GM19351 (cell line): ENCODE results near the gene PITPNM3.
"Not testable (repeated sequence)": the region's sequence is repeated elsewhere in the genome, so short reads cannot be mapped to it uniquely, and the experiment has no call there.

Experiments used
- ATAC-seq: cut with Tn5 transposase; IDR thresholded peaks from one replicate; pipeline ENCODE4 v1.9.1; 2021; ENCODE audit warnings: mild to moderate bottlenecking, moderate library complexity; ENCODE audit not compliant: unreplicated experiment

PITPNM3 gene

DNA sequence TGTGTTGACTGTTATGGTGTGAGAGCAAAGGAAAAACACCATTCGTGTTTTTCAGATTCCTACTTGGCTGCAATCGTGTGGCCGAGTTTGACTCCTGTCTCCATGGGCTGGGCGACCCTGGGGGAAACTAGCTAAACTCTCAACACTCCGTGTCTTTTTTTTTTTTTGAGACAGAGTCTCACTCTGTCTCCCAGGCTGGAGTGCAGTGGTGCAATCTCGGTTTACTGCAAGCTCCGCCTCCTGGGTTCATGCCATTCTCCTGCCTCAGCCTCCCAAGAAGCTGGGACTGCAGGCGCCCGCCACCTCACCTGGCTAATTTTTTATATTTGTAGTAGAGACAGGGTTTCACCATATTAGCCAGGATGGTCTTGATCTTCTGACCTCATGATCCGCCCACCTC lies 73.6 kb downstream of the PITPNM3 start:
- not testable (repeated sequence) for ATAC-seq

DNA sequence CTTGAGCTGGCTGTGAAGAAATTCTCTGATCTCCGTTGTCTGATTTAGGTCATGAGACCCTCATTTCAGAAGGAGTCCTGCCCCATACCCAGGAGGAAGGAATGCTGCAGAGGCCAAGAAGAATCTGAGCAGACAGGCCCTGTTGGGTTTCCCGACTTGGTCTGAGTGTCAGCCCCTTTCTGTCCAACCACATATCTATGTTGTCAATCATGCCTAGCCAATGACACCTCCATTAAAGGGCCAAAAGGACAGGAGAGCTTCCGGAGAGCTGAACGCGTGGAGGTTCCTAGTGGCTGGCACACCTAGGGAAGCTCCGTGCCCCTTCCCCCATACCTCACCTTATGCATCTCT lies 74.3 kb downstream of the PITPNM3 start:
- no peak for ATAC-seq

DNA sequence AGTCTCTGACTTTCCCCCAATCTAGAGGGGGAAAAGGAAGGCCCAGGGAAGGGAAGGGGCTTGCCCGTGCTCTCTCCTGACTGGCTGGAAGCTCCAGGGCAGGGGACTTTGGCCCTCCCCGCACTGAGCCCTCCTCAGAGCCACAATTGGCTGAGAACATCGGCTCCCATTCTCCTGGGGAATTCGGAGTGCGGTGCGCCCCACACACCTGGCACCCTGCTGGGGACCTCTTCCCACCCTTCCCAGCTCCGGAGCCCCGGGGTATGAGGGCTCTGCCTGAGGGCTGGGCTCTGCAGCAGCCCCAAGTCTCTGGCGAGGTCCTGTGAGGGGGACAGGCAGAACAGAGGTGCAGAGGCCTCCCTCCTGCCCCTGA lies 76.1 kb downstream of the PITPNM3 start:
- no peak for ATAC-seq

DNA sequence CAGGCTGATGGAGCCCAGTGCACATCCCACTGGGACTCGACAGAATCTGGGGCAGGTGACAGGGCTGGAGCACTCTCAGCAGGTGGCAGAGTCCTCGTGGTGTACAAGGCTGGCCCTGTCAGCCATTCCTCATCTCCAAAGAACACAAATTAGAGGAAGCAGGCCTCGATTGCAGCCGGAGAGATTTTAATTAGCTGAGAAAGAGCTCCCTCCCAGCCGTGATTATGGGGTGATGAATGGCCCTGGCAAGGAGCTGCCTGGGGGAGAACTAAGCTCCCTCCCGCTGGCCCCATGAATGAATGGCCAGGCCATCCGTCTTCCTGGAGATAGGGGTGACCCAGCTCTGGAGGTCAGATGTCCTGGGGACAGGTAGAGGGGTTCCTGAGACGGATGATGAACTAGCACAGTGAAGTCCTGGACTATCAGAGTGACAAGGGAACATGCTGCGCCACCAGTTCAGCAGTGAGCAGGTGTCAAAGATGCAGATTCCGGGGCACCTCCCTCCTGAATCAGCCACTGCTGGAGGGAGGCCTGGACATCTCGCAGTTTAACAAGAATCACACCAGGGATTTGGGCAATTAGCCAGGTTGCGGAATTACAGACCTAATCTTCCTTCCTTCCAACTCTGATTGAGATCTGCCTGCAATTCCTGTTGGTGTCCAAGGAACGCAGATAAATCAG lies 76.6 kb downstream of the PITPNM3 start:
- ATAC-seq: no peak

DNA sequence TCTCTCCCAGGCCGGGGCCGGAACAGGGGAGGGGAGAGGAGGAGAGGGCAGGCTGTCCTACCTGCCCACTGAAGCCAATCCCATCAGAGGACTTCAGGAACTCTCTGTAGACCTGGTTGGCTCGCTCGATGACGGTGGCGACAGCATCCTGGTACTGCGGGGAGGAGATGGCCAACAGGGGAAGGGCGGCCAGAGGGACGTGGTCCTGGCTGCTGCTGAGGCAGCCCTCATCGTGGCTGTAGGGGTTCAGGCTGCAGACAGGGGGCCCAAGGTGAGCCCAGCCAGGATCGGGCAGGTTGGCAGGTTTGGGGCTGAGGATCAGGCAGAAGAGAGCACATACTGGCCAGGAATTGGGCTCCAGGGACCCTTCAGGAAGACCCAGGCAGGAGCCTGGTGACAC lies 77.9 kb downstream of the PITPNM3 start:
- ATAC-seq: no peak

DNA sequence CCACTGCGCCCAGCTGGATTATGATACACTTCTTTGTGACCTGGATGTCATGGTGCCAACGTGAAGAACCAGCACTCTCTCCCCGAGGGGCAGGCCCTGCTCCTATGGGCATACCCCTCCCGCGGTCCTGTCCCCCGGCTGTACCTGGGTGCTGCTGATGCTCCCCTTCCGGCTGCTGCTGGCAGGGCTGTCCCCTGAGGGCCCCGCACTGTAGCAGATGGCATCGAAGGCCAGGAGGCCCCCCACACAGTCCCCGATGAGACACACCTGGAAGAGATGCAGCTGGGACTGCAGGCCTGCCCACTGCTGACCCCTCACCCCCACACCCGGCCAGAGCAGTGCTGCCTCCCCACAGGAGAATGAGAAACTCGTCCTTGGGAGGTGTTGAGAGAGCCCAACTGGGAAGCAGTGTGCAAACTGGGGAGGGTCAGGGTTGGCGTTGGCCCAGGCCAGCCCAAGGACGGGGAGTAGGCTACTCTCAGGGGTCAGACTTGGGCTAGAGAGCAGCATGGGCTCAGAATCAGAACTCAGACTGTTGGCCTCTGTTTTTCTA lies 78.4 kb downstream of the PITPNM3 start:
- no peak for ATAC-seq

DNA sequence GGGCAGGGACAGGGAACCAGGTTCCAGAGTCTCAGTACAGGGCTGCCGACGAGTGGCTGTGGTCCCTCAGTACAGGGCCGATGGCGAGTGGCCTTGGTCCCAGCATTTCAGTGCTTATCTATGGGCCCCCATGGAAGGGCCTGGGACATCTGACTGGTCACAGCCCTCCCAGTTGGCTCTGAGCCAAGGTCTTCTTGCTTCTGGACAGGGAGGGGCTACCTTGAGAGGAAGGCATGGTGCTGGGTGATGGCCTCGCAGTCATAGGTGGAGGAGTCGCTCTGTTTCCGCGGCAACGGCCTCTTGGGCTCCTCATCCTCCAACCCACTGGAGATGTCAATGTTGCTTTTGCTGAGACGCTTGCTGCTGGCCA lies 79.6 kb downstream of the PITPNM3 start:
- ATAC-seq: no peak

DNA sequence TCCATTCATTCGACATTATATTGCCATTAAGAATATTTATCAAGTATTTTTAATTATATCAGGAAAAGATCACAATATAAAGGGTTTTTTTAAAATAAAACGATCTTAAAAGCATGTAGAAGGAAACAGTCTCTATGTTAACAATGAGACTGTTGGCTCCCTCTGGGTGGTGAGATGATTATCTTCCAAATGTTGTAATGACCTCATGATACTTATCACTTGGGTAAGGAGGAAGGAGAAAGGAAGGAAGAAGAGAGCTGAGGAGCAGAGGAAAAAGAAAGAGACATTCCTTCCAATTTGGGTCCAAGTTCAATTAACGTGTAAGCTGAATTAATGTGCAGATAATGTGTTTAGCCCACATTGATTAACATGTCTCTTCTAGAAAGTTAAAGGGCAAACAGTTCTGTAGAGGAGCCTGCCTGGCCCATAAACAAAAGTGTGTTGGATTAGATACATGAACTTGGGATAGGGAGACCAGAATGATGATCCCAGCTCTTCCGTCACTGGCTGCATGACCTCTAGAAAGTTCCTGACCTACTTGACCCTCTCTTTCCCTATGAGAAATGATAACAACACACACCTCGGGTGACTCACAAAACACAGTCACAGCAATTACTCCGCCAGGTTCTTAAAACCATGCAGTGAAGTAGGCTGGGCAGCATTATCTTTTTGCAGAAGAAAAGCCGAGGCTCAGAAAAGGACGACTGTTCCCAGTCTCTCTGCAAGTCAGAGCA lies 80.1 kb downstream of the PITPNM3 start:
- no peak for ATAC-seq

DNA sequence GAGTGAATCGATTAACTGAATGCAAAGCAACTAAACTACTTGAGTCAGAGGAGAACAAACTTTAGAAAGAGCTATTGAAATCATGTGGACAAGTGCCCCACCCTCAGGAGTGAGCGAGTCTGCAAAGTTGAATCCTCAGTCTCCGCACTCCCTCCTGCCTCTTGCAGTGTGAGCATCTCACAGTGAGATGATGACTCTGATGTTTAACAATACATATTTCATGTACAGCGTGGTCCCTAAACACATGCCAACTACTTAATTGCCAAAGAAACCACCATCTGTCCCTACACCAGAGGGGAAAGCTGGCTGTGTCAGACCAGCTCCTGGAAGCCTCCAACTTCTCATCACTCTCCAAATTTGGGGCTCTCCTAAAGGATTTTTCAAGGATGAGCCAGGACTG lies 80.9 kb downstream of the PITPNM3 start:
- no peak for ATAC-seq

DNA sequence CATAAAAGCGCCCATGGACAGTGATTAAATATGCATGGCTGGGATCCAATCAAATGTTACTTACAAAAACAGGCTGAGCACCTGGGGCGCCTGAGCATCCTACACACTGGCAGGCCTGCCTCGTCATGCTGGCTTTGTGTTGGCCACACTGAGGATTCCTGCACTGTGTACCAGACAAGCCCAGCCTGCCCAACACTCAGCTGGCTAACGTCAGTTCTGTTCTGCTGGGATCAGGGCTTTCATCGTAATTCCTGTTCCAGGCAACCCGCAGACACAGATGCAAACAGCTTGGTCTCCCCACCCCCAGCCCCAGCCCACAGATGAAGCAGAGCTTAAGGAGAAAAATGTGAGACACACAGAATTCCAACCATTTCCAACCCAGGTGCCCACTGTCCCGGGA lies 81.4 kb downstream of the PITPNM3 start:
- no peak for ATAC-seq

DNA sequence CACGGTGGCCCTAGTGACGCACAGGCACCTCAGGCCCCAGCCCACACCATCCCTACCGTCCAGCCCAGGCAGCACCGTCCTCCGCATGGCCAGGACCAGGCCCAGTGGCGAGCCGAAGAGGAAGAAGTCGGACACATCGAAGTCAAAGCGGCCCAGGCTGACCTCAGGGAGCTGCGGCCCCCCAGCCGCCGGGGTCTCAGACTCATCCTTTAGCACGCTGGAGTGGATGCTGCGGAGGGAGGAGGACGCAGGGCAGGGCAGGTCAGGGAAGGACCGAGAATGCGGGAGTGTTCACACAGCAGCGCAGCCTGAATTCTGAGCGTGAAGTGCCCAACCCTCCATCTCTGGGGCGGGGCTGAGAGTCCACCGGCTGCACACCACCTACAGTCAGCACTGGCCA lies 82.0 kb downstream of the PITPNM3 start:
- no peak for ATAC-seq

DNA sequence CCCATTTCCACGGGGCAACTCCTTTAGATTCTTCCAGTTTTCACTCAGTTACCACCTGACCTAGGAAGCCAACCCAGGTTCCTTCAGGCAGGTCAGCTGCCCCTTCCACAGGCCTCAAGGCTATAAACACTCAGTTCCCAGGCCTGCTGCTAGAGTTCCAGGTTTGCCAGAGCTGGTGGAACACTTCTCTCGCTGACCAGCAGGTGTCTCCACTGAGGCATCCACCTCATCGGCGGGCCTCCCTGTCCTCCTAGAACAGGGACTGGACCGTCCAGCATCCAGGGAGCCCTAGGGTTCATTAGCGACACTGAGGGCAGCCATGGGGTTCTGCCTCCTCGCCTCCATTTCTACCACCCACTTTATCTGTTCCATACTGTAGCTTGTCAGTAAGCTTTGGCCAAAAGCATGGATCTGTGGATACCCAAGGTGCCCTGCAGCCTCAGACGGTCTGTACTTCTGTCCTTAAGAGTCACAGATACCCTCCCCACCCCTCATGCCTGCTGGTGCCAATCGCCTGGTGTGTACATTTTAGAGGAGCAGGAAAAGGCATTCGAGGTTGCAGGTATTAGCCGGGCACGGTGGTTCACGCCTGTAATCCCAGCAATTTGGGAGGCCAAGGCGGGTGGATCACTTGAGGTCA lies 83.1 kb downstream of the PITPNM3 start:
- no peak for ATAC-seq

DNA sequence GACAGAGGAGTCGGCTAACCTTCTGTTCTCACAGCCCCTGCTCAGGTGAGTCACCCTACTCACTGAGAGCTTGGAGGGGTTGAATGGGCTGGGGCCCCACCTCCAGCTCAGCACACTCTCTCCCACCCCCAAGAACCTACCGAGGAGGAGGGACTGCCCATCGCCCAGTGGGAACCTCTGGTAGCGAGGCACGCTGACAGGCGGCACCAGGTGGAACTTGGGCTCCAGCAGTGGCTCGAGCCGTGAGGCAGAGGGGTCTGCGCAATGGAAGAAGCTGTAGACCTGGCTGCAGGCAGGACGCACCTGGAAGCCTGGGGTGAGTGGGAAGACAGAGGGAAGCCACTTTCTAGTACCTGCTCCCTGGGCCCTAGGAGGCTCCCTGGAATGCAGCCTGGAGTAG lies 83.8 kb downstream of the PITPNM3 start:
- no peak for ATAC-seq

DNA sequence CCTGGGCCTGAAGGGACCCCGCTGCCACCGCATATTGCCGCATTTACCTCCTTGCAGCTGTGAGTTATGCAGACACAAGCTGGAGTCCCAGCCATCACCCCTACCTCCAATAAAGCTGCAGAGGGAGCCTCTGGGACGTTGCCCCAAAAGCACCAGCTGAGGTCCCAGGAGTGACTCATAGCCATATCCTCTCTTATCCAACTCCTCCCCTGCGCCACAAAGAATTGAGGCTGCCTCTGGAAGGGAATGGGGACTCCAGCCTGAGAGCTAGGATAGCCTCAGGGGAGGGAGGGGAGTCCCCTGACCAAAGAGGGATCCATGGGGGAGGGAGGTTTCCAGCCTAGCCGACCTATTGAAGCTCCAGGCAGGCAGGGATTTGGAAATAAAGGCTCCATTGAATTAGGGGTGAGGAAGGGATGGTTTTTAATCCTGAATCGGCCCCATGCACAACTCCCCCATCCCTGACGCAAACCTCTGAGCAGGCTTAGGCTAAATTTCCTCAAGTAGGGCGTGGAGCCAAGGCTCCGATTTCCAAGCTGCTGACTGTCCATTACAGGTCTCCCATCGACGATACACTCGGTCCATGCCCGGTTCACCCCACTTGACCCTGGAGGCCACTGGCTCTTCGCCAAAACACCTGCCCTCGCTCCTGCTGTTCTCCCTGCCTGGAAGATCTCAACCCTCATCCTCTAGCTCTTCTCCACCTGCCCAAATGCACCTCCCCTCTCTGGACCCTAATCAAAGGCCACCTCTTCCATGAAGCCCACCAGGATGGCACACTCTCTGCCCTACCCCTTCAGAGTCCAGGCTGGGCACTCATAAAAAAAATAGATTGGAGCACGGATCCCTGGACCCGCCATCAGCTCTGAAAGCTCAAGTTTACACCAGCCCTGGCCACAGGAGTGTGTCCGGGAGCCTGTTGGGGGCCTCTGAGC lies 84.6 kb downstream of the PITPNM3 start:
- ATAC-seq: no peak

DNA sequence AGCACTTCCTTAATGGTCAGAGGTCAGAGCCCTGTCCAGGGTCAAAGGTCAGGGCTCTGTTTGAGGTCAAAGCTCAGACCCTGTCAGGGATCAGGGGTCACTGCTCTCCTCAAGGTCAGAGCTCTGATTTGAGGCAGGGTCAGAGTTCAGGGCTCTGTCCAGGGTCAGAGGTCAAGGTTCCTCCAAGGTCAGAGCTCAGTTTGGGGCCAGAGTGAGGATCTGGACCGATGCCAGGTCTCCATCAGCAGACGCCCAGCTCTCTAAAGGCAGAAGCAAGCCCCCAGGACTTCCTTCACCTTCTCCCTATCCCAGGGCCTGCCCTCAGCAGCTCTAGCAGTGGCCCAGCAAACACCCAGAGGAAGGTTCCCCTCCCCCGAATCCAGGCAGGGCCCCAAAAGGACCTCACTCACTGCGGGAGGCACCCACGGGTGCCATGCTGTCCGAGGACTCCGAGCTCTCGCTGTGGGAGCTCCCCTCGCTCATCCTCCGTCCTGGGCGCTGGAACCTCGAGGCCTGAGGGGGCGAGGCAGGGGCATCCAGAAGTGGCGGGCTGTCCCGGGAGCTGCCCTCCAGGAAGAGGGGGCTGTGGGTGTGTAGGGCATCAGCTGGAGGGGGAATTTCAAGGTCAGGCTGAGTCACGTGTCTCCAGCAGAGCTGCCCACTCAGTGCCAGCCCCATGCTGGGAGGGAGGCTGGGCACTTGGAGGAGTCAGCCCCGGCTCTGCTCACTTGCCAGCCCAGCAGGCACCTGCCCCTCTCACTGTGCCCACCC lies 85.4 kb downstream of the PITPNM3 start:
- no peak for ATAC-seq

DNA sequence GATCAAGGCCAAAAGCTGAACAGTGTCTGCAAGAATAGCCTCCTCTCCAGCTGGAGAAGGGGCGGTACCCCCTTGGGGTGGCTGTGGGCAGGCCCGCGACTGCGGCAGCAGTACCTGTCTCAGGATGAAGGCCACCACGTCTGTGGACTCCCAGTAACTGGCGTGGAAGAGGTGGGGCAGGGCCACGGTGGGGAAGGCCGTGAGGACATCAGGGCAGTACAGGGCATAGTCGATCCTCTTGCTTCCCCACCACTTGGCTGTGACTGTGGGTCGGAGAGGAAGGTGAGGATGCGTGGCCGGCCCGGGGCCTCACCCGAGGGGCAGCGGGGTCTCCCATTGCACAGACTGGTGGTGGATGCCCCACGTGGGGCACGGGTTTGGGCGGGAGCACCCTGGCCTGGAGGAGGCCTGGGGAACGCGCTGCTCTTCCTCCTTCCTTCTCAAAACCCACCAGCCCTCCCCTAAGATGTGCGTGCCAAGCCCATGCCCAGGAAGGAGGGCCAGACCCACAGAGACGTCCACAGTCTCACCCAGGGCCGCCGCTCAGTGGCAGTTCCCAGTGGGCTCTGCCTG lies 86.1 kb downstream of the PITPNM3 start:
- ATAC-seq: no peak

DNA sequence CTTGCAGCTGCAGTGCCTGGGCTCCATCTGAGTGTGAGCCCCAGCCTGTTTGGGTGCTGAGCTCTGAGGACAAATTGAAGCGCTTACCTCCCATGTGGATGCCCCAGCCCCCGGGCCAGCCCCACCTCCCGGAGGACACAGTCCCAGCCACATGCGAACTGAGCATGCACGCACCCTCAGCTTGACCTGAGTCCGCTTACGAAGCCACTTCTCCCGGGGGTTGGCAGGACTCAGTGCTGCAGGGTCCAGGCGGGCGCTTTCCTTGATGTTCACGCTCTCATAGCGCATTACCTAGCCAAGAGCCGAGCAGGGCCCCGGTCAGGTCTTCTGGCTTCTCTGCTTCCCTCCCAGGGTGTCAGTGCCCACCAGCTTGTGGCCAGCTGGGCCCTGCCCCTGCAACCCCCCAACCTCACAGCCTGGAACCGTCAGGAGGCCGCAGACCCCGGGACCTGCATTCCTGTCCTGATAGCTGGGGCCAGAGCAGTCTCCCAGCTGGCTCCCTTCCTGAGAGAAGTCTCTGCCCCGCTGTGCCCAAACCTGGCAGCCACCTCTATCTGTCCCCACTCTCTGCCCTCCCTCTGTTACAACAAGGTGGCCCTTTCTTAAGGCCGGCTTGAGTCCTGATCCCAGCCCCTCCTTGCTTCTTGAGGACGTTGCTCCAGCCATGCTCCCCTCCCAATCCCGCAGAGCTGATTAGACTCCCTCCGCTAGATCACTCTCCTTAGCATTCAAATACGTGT lies 88.1 kb downstream of the PITPNM3 start:
- ATAC-seq: no peak

DNA sequence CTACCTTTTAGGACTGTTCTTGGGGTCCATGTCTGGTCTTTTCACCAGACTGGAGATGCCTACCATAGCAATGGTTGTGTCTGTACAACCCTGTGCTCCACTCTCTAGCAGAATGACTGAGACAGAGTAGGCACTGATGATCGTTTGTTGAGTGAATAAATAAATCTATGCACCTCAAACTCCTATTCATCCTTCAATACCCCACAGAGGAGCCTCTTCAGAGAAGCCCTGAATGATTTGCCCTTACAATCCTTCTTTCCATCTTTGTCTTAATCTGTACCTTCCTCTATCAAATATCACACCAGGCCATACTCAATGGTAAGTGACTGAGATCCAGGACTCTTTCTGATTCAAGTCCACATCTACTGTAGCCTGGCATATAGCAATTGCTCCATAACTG lies 88.8 kb downstream of the PITPNM3 start:
- no peak for ATAC-seq
